Prostate gland (tissue), 2 donors: ENCODE measurements around the gene CCDC14.

Source experiments
- CTCF ChIP-seq, 4 experiments: fragments of 200-600 bp in 2 of 4; fragments of 450-650 bp in 2 of 4; sonication (generic) in 2 of 4; IDR thresholded peaks; 1 replicate in 3 of 4; 2 replicates in 1 of 4; pipeline ENCODE4 v1.5.1; 2016 to 2019; ENCODE audit warnings: antibody characterized with exemption in 4 of 4, mild to moderate bottlenecking in 2 of 4, moderate library complexity in 2 of 4
- POLR2AphosphoS5 ChIP-seq: sonication (generic); formaldehyde crosslinking; IDR thresholded peaks from one replicate; pipeline ENCODE4 v1.6.1; 2017; ENCODE audit warnings: antibody characterized with exemption

- TF ChIP-seq CTCF (IDR thresholded peaks at IDR 0.05) (no peak), POLR2AphosphoS5 (no peak)
These were observed 10.4 kb upstream of the CCDC14 start for GRCh38 chr3:123971406-123971805.
